ENCODE measurements around the gene SLIT3.

GRCh38 chr5:168798065-168799023, 502.6 kb downstream of the SLIT3 start:
- no peak for TF ChIP-seq RAD21 (IDR thresholded peaks at IDR 0.05; ENCODE audit: low read depth)
- TF ChIP-seq CTCF (IDR thresholded peaks at IDR 0.05 in 2 of 3, conservative IDR thresholded peaks at IDR 0.05 in 1 of 3; ENCODE audit: borderline replicate concordance in 1 of 3, insufficient read depth in 1 of 3, low read depth in 2 of 3, low read length in 2 of 3): no peak
- TF ChIP-seq ELF1 (IDR thresholded peaks at IDR 0.05; ENCODE audit: borderline replicate concordance, low read depth): no peak
- TF ChIP-seq POLR2A (IDR thresholded peaks at IDR 0.05; ENCODE audit: borderline replicate concordance, extremely low read depth, insufficient read depth, insufficient read length): no peak
- no peak for TF ChIP-seq EZH2phosphoT487 (IDR thresholded peaks at IDR 0.05; ENCODE audit: borderline replicate concordance)
- TF ChIP-seq REST (IDR thresholded peaks at IDR 0.05; ENCODE audit: low read depth): no peak
- no peak for TF ChIP-seq TCF7L2 (IDR thresholded peaks at IDR 0.05; ENCODE audit: borderline replicate concordance, extremely low read depth, insufficient read depth, insufficient read length)
- no peak for TF ChIP-seq SIN3A (IDR thresholded peaks at IDR 0.05; ENCODE audit: low read depth)
- no peak for TF ChIP-seq CEBPB (IDR thresholded peaks at IDR 0.05; ENCODE audit: low read depth)
- no peak for TF ChIP-seq EZH2 (IDR thresholded peaks at IDR 0.05)
- TF ChIP-seq ZFX (IDR thresholded peaks at IDR 0.05): no peak
- TF ChIP-seq ZBTB33 (IDR thresholded peaks at IDR 0.05; ENCODE audit: extremely low read depth, insufficient replicate concordance, low read length): no peak

Data from HCT116 (cell line).